GM21447 (cell line): ENCODE results near the gene OR2T11.
"Not testable (repeated sequence)": the region's sequence is repeated elsewhere in the genome, so short reads cannot be mapped to it uniquely, and the experiment has no call there.

Source experiments
- ATAC-seq: cut with Tn5 transposase; IDR thresholded peaks from one replicate; pipeline ENCODE4 v1.9.1; 2021; ENCODE audit not compliant: unreplicated experiment

OR2T11 gene

DNA sequence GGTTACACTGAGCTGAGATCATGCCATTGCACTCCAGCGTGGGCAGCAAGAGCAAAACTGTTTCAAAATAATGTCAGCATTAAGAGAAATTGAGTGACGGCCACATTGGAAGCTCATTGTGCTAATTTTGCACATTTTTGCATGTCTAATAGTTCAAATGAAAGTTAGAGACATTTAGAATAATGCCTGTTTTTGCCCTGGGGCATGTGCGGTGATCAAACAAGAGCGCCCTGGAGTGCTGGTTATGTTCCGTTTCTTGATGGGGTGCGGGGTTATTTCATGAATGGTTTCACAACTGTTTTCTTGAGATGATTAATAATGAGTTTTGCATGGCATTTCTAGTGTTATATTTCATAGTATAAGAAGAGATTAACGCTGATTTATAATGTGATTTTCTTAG is 13.1 kb downstream of the OR2T11 start:
- no peak for ATAC-seq

- no peak for ATAC-seq
Measured at GRCh38 chr1:248618878-248619277, 16.0 kb downstream of the OR2T11 start.

- no peak for ATAC-seq
Measured at GRCh38 chr1:248618119-248618518, 16.8 kb downstream of the OR2T11 start.

GRCh38 chr1:248613742-248614141 is 21.1 kb downstream of the OR2T11 start:
- ATAC-seq, result peak; percentile 55

DNA sequence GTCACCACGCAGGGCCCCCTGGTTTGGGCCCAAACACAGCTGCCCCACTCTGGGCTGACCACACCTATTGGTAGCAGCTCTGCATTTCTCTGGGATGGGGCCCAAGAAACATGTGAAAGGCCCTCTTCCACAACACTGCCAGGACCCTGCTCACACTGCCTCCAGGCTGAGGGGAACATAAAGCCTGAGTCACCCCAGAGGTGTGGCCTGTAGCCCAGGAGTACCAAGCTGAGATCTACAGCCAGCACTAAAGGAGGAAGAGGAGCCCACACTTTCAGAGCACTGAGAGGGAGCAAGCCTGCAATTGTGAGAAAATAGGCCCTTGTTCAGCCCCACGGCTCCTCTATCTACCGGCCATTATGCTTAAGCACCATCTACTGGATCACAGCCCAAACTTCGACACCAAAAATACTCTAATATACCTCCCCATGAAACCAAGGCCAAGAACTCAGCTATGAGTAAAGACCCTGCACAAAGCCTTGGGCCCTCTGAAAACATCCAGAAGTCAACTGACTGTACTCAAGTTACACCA is 22.9 kb downstream of the OR2T11 start:
- ATAC-seq, result no peak

GRCh38 chr1:248610301-248610700 is 24.6 kb downstream of the OR2T11 start:
- no peak for ATAC-seq

- ATAC-seq, result no peak
Measured at GRCh38 chr1:248599396-248599795, 35.5 kb downstream of the OR2T11 start.

- ATAC-seq, result no peak
Measured at GRCh38 chr1:248597589-248597988, 37.3 kb downstream of the OR2T11 start, which contains the start of gene OR2T10. Gene OR2T10 (minus strand): TSS chr1:248597700. CDS start chr1:248593768, 3,932 bp downstream.

DNA sequence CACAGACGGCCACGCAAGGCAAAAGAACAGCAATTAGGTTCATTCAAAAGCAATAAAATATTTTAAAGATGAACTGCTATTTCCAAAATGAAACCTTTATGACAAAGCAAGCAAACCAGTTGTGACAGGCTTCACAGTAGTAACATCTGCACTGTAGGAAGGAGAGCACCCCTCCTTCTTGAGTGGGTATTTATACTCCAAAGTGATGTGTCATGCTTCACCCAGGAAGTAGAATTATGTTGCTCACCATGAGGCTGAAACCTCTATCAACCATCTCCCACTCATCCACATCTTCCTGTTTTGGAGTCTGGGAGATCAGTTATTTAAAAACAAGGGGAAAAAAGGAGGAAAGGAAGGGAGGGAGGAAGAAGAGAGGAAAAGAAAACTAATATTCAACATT is 38.3 kb downstream of the OR2T11 start:
- no peak for ATAC-seq

- ATAC-seq, result no peak
Measured at GRCh38 chr1:248593226-248593625, 41.7 kb downstream of the OR2T11 start.

DNA sequence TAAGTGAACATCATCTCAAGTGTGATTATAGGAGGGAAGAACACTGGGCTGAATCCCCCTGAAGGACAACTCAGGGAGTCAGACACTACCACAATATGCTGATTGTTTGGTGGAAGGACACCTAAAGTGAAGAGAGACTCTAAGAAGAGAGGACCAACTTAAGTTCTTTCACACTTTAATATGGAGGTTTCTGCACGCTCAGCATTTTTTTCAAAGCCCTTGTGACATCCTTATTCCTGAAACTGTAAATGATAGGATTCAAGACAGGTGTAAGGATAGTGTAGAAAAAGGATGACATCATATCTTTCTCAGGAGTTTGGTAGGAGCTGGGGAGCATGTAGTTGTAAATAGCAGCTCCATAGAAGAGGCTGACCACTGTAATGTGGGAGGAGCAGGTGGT is 42.2 kb downstream of the OR2T11 start:
- no peak for ATAC-seq

GRCh38 chr1:248590055-248590454 is 44.8 kb downstream of the OR2T11 start:
- ATAC-seq, result no peak

GRCh38 chr1:248589334-248589733 is 45.6 kb downstream of the OR2T11 start:
- ATAC-seq, result no peak

DNA sequence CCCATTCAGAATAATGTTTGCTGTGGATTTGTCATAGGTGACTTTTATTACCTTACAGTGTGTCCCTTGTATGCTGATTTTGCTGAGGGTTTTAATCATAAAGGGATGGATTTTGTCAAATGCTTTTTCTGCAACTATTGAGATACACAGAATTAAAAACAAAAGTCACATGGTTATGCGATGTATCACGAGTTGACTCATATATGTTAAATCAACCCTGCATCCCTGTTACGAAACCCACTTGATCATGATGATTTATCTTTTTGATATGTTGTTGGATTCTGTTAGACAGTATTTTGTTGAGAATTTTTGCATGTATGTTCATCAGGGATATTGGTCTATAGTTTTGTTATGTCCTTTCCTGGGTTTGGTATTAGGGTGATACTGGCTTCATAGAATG is 49.6 kb downstream of the OR2T11 start:
- ATAC-seq, result no peak

- ATAC-seq, result no peak
Measured at GRCh38 chr1:248576260-248576980, 58.5 kb downstream of the OR2T11 start.

- not testable (repeated sequence) for ATAC-seq
Measured at GRCh38 chr1:248574657-248575056, 60.2 kb downstream of the OR2T11 start, which contains the start of gene OR2T34. Gene OR2T34 (minus strand): TSS chr1:248574757. CDS start chr1:248574757, 0 bp downstream.

DNA sequence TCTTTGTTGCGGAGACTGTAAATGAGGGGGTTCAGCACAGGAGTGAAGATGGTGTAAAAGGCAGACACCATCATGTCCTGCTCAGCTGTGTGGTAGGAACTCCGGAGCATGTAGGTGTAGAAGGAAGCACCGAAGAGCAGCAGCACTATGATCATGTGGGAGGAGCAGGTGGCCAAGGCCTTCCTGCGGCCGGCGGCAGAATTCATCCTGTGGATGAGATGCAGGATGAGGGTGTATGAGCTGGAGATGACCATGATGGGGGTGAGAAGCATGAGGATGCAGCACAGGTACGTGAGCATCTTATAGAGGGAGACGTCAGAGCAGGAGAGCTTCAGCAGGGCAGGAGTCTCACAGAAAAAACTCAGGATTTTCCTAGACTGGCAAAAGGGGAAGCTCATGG is 61.0 kb downstream of the OR2T11 start:
- ATAC-seq, result not testable (repeated sequence)
